ENCODE data around the gene FRYL. TPM values are rescaled to one million over a fixed set of nuclear protein-coding genes. Genes with fewer than 3 reads are reported as not detected.

FRYL gene
- total and polyA plus RNA-seq, 2 donors (not counting 1 experiment from before 2014, with no cell fraction given), result 20.3 to 61.4 TPM

- no peak overlapping the region for H3K9ac ChIP-seq (ENCODE audit: insufficient read depth, low read length)
- no peak overlapping the region for H3K4me2 ChIP-seq (ENCODE audit: extremely low read depth, insufficient read depth, low read length)
- H3K4me3 ChIP-seq (replicated peaks in 1 of 4; ENCODE audit: control extremely low read depth in 1 of 4, insufficient read depth in 1 of 4, low read depth in 3 of 4, low read length in 4 of 4), result no peak overlapping the region
- no peak overlapping the region for H3K27ac ChIP-seq (ENCODE audit: insufficient read depth, low read length)
- H3K79me2 ChIP-seq (ENCODE audit: control insufficient read depth, insufficient read depth, low read length), result no peaks in the 10 kb centered on the region
- no peaks in the 10 kb centered on the region for H3K27me3 ChIP-seq (ENCODE audit: control insufficient read depth, insufficient read depth, low read length)
- TF ChIP-seq CTCF (conservative IDR thresholded peaks at IDR 0.05 in 1 of 2, IDR thresholded peaks at IDR 0.05 in 1 of 2; ENCODE audit: low read depth in 1 of 2, low read length in 2 of 2), result no peak
- no peak for TF ChIP-seq EZH2 (IDR thresholded peaks at IDR 0.05; ENCODE audit: low read length, missing control alignments)
- H4K20me1 ChIP-seq (ENCODE audit: control insufficient read depth, extremely low read depth, insufficient read depth, low read length), result no peaks in the 10 kb centered on the region
- no peaks in the 10 kb centered on the region for H3K4me1 ChIP-seq (ENCODE audit: control insufficient read depth, extremely low read depth, insufficient read depth, low read length)
- no peaks in the 10 kb centered on the region for H3K36me3 ChIP-seq (ENCODE audit: control insufficient read depth, insufficient read depth, low read length)
- H3K9me3 ChIP-seq (ENCODE audit: control insufficient read depth, insufficient read depth, low read depth, low read length), result no peaks in the 10 kb centered on the region
- no peak for DNase-seq (ENCODE audit: low read depth in 2 of 2)
- H2AFZ ChIP-seq (ENCODE audit: low read length), result no peak overlapping the region
These were observed 156.8 kb downstream of the FRYL start for GRCh38 chr4:48623182-48623780.

GRCh38 chr4:48620831-48621230, 159.2 kb downstream of the FRYL start:
- no peaks in the 10 kb centered on the region for H3K4me1 ChIP-seq (ENCODE audit: control insufficient read depth, extremely low read depth, insufficient read depth, low read length)
- H3K36me3 ChIP-seq (ENCODE audit: control insufficient read depth, insufficient read depth, low read length), result no peaks in the 10 kb centered on the region
- H3K27ac ChIP-seq (ENCODE audit: insufficient read depth, low read length), result no peak overlapping the region
- TF ChIP-seq EZH2 (IDR thresholded peaks at IDR 0.05; ENCODE audit: low read length, missing control alignments), result no peak
- no peak for TF ChIP-seq CTCF (conservative IDR thresholded peaks at IDR 0.05 in 1 of 2, IDR thresholded peaks at IDR 0.05 in 1 of 2; ENCODE audit: low read depth in 1 of 2, low read length in 2 of 2)
- H3K9me3 ChIP-seq (ENCODE audit: control insufficient read depth, insufficient read depth, low read depth, low read length), result no peaks in the 10 kb centered on the region
- no peaks in the 10 kb centered on the region for H3K79me2 ChIP-seq (ENCODE audit: control insufficient read depth, insufficient read depth, low read length)
- no peak for DNase-seq (ENCODE audit: low read depth in 2 of 2)
- H3K27me3 ChIP-seq (ENCODE audit: control insufficient read depth, insufficient read depth, low read length), result no peaks in the 10 kb centered on the region
- H3K9ac ChIP-seq (ENCODE audit: insufficient read depth, low read length), result no peak overlapping the region
- no peaks in the 10 kb centered on the region for H4K20me1 ChIP-seq (ENCODE audit: control insufficient read depth, extremely low read depth, insufficient read depth, low read length)
- H3K4me3 ChIP-seq (replicated peaks in 1 of 4; ENCODE audit: control extremely low read depth in 1 of 4, insufficient read depth in 1 of 4, low read depth in 3 of 4, low read length in 4 of 4), result no peak overlapping the region
- H3K4me2 ChIP-seq (ENCODE audit: extremely low read depth, insufficient read depth, low read length), result no peak overlapping the region
- H2AFZ ChIP-seq (ENCODE audit: low read length), result no peak overlapping the region

- H3K79me2 ChIP-seq (ENCODE audit: control insufficient read depth, insufficient read depth, low read length), result no peaks in the 10 kb centered on the region
- no peaks in the 10 kb centered on the region for H3K9me3 ChIP-seq (ENCODE audit: control insufficient read depth, insufficient read depth, low read depth, low read length)
- no peak for DNase-seq (ENCODE audit: low read depth in 2 of 2)
- no peak overlapping the region for H3K4me3 ChIP-seq (replicated peaks in 1 of 4; ENCODE audit: control extremely low read depth in 1 of 4, insufficient read depth in 1 of 4, low read depth in 3 of 4, low read length in 4 of 4)
- no peaks in the 10 kb centered on the region for H3K4me1 ChIP-seq (ENCODE audit: control insufficient read depth, extremely low read depth, insufficient read depth, low read length)
- no peak overlapping the region for H3K9ac ChIP-seq (ENCODE audit: insufficient read depth, low read length)
- H3K27ac ChIP-seq (ENCODE audit: insufficient read depth, low read length), result no peak overlapping the region
- TF ChIP-seq CTCF (conservative IDR thresholded peaks at IDR 0.05 in 1 of 2, IDR thresholded peaks at IDR 0.05 in 1 of 2; ENCODE audit: low read depth in 1 of 2, low read length in 2 of 2) (no peak), EZH2 (IDR thresholded peaks at IDR 0.05; ENCODE audit: low read length, missing control alignments) (no peak)
- no peaks in the 10 kb centered on the region for H3K36me3 ChIP-seq (ENCODE audit: control insufficient read depth, insufficient read depth, low read length)
- H3K4me2 ChIP-seq (ENCODE audit: extremely low read depth, insufficient read depth, low read length), result no peak overlapping the region
- no peaks in the 10 kb centered on the region for H3K27me3 ChIP-seq (ENCODE audit: control insufficient read depth, insufficient read depth, low read length)
- H2AFZ ChIP-seq (ENCODE audit: low read length), result no peak overlapping the region
- no peaks in the 10 kb centered on the region for H4K20me1 ChIP-seq (ENCODE audit: control insufficient read depth, extremely low read depth, insufficient read depth, low read length)
These were observed 160.0 kb downstream of the FRYL start for GRCh38 chr4:48620093-48620492.

All from fibroblast of lung (primary cell).